GM10266 (cell line): ENCODE results near the gene AIG1.

Source experiments
- DNase-seq: peaks from one replicate; pipeline ENCODE4 v3.0.0; 2012; ENCODE audit errors: extremely low spot score
- TF ChIP-seq, protein P1 (sequence below): IDR thresholded peaks from 2 replicates; pipeline ENCODE4 v1.5.1; 2012; ENCODE audit warnings: mild to moderate bottlenecking, low read depth; ENCODE audit not compliant: control insufficient read depth, insufficient read depth; ENCODE audit errors: missing control alignments

Gene AIG1

DNA sequence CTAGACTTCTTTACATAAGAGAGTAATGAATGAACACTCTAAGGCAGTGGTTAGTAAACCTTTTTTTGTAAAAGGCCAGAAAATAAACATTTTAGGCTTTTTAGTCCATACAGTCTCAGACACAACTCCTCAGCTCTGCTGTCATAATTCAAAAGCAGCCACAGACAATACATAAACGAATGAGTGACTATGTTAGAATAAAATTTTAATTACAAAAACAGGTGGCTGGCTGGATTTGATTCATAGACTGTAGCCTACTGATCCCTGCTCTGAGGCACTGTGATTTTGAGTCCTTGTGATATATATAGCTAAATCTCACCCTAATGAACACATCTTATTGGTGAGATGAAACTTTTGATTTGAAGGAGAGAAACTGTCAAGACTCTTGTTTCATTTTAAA lies 155.1 kb downstream of the AIG1 start:
- TF ChIP-seq, protein P1, sequence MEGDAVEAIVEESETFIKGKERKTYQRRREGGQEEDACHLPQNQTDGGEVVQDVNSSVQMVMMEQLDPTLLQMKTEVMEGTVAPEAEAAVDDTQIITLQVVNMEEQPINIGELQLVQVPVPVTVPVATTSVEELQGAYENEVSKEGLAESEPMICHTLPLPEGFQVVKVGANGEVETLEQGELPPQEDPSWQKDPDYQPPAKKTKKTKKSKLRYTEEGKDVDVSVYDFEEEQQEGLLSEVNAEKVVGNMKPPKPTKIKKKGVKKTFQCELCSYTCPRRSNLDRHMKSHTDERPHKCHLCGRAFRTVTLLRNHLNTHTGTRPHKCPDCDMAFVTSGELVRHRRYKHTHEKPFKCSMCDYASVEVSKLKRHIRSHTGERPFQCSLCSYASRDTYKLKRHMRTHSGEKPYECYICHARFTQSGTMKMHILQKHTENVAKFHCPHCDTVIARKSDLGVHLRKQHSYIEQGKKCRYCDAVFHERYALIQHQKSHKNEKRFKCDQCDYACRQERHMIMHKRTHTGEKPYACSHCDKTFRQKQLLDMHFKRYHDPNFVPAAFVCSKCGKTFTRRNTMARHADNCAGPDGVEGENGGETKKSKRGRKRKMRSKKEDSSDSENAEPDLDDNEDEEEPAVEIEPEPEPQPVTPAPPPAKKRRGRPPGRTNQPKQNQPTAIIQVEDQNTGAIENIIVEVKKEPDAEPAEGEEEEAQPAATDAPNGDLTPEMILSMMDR = no peak
- DNase-seq = no peak

DNA sequence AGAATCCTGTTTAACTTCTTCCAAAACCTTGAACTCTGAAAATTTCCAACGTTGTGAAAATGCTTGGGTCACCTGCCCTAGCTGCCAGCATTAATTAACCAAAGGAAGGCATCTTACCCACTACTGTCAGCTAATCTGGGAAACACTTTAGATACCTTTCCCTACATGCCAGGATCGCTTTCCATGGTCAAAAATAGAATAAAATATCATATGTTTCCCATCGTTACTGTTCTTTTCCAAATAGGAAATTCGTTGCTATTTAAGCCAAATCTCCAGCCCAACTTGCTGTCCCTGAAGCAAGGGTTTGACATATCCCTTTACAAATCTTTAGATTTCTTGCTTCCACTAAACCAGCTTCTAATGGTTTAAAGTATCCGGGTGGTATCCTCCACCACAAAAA lies 157.5 kb downstream of the AIG1 start:
- TF ChIP-seq, protein P1 = no peak
- DNase-seq = no peak

DNA sequence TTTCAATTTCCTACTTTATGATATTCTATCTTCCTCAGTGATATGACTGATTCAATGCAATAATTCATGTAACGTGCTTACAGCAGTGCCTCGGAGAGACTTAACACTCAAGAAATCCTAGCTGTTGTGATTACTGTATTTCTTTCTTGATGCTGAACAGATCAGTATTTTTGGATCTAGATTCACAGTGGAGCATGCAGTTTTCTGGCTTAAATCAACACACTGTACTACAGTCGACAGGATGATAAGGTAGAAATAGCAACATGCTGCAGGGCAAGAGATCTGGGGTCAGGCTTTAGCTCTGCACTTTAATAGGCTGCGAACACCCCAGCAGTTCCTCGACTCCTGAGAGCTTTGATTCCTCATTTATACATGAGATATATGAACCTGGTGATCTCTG lies 161.0 kb downstream of the AIG1 start:
- DNase-seq = no peak
- TF ChIP-seq, protein P1 = no peak

DNA sequence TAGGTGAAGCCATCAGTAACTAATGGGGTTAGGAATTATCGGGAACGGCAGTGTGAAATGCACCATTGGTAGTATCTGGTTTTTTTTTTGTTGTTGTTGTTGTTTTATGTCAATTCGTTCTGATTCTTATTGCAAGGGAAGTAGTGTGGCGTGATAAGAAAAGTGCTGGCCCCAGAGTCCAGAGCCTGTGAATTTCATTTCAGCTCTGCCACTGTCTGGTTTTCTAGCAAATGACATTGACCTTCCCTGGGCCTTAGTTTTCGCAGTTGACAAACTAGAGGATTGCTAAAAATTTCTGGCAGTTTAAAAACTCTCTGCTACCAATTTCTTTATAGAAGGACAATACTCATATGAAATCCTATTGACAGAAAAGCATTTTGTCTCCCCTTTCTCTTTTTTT lies 161.6 kb downstream of the AIG1 start:
- TF ChIP-seq, protein P1 = no peak

DNA sequence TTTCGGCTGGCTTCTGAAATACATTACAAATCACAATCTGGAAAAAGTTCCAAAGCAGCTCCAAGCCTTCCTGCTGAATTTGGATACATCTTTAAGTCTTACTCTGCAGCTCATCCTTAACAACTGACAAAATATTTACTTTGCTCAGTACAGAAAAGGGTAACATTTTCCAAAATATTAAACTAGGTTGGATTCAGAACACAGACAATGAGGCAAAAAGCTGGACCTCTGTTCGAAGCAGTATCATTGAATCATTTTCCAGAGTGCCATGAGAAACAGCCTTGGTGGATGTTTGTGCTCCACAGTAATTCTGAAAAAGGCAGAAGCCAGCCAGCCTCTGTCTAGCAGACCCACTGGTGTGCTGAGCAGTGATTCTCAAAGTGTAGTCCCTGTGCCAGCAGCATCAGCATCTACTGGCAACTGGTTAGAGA lies 162.1 kb downstream of the AIG1 start:
- TF ChIP-seq, protein P1 = no peak
- DNase-seq = no peak

More for the DNA sequence above, 161.6 kb downstream of the AIG1 start:
- no peak for DNase-seq

DNA sequence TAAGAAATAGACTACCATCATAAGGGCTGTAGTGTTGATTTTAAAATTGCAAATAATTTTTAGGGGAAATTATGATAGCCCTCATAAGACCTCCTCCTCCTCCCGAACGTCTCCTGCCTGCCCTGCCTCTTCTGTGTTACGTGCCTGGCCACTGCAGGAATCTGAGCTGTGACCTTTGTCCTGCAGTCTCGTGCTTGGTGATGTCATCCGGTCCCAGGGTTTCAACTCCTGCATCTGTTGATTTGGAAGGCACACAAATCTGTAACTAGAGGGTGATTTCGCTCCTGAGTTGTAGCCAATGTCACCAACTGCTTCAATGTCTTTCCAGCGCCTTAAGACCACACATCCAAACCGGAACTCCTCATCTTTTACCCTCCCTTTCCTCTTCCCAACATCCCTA lies 163.2 kb downstream of the AIG1 start:
- TF ChIP-seq, protein P1 = no peak
- no peak for DNase-seq

DNA sequence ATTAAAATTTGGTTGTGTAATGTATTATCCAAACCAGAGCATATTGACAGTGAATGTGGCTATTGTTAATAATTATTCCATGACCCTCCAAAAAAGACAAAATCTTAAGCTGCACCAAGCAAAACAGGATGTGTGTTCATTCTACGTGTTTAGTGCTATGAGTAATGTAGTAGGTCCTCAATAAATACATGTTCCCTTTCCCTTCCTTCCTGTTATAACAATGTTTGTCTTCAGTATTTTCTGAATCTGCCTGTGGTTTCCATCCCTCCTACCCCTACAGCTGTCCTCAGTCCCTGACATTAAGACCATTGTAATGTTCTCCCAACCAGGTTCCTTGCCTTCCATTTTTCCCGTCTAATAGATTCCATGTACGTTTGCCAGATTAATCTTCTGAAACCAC lies 163.8 kb downstream of the AIG1 start:
- TF ChIP-seq, protein P1 = no peak
- DNase-seq = no peak
